ENCODE measurements around the gene TCAF1.

Gene TCAF1, protein sequence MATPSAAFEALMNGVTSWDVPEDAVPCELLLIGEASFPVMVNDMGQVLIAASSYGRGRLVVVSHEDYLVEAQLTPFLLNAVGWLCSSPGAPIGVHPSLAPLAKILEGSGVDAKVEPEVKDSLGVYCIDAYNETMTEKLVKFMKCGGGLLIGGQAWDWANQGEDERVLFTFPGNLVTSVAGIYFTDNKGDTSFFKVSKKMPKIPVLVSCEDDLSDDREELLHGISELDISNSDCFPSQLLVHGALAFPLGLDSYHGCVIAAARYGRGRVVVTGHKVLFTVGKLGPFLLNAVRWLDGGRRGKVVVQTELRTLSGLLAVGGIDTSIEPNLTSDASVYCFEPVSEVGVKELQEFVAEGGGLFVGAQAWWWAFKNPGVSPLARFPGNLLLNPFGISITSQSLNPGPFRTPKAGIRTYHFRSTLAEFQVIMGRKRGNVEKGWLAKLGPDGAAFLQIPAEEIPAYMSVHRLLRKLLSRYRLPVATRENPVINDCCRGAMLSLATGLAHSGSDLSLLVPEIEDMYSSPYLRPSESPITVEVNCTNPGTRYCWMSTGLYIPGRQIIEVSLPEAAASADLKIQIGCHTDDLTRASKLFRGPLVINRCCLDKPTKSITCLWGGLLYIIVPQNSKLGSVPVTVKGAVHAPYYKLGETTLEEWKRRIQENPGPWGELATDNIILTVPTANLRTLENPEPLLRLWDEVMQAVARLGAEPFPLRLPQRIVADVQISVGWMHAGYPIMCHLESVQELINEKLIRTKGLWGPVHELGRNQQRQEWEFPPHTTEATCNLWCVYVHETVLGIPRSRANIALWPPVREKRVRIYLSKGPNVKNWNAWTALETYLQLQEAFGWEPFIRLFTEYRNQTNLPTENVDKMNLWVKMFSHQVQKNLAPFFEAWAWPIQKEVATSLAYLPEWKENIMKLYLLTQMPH

DNA sequence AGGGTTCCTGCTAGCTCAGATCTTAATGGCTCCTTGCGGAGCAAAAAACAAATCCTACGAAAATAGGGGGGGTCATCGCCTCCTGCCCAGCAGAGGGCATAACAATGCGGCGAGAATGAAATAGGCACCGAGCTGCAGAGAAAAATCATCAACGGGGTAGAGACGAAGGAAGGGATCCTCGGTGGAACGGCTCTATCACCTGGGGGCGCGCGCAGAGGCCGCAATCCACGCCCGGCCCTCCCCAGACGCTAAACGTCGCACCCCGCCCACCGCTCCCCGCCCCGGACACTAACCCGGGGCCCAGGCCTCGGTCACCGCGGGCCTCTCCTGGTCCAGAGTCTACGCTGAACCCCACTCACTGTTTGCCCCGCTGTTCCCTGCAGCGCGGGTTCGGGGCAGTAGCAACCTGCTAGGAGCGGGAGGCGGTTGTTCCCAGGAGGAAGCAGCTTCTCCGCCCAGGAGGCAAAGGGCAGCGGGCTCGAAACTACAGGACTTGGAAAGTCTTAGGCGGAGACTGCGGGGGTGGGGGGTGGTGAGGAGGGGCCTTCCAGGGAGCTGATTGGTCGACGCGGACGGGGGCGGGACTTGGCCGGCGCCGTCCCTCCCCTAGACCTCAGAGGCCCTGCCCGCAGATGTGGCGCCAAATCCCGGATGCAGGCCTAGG is at the start of gene TCAF1:
TCAF1 (minus strand) TSS at position 509 of the 664 bp plus-strand sequence. CDS start 25,568 bp downstream, outside the sequence.
- DNase-seq: peak; percentile 61

DNA sequence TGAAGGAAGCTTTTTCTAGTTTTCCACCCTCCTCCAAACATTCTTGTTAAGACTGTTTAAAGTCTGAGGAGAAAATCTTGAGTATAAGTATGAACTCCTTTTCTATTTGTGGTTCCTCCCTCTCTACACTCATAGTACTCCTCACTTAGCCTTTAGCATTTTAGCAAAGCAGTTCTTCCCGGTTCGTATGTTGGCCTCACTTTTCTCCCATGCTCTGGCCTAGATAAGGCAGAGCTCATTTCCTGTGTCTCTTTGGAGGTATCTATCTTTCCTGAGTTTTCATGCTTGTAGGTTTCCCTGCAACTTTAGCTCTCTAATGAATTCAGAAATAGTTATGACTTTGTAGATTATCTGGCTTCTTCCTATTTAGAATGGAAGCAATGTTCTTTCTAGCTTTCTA is 46.8 kb upstream of the TCAF1 start:
- no peak for DNase-seq

DNA sequence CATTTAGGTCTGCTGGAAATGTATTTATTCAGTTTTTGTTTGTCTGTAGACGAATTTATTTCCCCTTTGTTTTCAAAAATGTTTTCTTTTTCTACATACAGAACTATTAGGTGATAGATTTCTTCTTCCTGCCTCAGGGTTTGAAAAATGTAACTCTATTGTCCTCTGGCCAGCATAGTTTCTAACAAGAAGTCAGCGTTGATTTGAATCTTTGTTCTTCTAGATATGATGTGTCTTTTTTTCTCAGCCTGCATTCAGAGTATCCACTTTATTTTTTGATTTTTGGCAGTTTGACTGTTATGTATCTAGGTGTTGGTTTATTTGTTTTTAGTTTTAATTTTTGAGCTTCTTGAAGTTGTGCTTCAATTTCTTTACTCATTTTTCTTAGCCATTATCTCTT is 45.1 kb upstream of the TCAF1 start:
- no peak for DNase-seq

DNA sequence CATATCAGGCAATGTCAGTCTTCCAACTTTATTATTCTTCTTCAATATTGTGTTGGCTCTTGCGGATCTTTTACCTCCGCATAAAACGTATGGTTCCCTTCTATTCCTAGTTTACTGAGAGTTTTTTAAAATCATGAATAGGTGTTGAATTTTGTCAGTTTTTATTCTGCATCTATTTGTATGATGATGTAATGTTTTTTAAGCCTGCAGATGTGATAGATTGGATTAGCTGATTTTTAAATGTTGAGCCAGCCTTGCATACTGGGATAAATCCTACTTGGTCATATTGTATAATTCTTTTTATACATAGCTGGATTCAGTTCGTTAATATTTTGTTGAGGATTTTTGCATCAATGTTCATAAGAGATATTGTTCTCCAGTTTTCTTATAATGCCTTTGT is 43.4 kb upstream of the TCAF1 start:
- DNase-seq: no peak

DNA sequence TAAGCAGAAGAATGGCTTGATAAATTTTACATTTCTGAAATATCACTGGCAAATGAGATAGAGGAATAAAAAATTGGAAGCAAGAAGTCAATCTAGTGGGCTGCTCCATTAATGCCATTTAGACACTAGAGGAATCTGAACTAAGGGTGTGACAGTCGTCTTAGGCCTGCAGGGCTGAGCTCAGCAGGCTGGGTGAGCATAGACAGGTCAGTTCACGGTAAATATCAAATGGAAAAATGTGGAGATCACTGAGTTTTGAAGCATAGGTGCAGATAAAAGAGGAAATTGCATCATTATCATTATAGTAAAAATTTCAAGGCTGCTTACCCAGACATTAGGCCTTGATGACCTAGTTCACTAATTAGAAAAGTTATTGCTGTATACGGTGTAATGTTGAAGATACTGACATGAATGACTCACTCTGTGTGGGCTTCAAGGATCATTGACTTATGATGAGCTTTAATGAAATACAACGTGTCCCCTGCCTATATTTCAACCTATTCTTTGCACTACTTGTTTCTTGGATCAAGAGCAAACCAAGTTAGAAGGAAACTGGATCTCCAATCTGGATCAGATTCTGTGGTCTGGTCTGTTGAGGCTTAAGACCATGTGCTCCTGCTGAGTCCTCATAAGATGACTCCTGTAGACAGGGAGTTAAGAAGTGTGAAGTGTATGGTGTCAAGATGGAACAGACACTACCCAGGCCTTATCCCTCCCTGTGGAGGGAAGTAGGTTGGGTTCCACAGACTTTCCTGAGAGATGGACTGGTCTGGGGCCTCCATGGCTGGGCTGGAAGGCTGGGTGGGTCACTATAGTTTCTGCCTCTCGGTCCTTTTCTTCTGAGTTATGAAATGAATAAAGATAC is 36.6 kb upstream of the TCAF1 start:
- DNase-seq: no peak

DNA sequence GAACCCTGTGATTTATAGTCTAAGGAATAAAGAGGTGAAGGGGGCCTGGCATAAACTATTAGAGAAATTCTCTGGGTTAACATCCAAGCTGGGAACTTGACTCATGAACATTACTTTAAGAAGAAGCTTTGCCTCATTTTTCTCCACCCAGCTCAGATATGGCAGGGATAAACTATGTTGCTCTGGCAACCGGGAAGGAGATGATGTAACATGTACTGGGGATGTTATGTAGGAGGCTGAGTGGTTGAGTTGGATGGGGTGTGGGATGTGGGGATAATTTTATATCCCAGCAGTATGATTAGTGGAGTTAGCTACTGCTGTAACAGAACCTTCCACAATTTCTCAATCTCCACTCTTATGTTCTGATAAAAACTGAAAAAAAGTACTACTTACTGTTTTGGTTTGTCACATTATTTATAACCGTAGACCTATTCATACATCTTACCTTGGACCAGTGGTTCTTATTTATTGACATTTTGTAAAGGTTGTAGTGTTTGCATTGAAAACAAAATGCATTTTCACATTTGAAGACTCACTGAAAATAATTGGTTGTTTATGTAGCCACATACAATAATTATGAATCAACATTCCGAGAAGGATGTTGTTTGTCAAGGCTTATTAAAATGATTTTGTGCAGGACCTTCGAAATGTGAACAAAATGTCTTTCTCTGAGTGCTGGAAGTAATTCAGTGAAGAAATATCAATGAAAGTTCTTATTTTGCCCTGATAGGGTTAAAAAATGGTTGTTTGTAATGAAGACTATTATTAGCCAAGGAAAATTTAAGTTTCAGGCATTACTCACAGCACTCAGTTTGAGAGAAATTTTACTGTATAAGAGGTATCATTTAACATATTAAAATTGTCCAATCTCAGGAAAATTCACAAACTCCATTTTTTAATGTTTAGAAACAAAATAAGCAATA is 34.4 kb upstream of the TCAF1 start:
- DNase-seq: no peak

DNA sequence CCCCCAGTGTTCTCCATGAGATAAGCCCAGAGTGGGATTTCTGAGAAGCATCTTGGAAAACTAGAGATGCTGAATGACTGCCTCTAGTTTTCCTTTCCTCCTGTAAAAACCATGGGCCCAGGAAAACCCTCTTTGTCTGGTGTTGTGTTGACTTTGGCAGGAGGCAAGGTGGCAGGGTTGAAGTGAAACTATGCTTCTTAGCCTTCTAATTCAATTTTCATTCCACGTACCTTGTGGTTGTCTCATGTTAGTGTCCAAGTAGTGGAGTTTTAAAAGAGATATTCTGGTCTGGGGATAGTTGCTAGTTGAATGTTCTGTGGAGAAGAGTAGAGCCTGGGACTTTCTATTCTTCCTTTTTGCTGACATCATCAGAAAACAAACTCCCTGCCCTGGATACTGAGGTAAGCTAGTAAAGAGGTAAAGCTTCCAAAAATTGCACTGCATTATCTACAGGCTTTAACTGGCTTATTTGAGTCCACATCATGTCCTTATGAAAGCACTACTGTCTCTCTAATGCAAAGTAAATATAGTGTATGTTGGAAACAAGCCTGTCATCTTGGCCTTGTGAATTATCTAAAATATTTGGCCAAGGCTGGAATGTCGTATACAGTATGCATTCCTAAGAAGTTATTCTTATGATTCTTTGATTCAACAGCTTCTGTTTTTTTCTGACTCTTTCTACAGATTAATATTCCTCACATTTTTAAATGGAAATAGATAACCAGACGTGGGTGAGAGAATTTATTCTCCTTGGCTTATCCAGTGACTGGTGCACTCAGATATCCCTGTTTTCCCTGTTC is 32.8 kb upstream of the TCAF1 start, which contains the start of gene OR2F2:
OR2F2 (plus strand) TSS at position 708 of the 800 bp plus-strand sequence; CDS start at position 708, 0 bp downstream.
- no peak for DNase-seq

DNA sequence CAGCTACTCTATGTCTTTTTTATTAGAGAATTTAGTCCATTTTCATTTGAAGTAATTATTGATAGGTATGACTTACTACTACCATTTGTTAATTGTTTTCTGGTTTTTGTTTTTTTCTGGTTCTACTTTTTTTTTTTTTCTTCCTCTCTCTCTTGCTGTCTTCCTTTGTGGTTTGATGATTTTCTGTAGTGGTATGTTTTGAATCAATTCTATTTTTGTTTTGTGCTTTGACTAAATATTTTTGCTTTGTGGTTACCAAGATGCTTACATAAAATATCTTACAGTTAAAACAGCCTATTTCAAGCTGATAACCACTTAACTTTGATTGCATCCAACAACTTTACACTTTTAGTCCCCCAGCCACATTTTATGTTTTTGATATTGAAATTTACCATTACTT is 29.8 kb upstream of the TCAF1 start:
- DNase-seq: no peak

DNA sequence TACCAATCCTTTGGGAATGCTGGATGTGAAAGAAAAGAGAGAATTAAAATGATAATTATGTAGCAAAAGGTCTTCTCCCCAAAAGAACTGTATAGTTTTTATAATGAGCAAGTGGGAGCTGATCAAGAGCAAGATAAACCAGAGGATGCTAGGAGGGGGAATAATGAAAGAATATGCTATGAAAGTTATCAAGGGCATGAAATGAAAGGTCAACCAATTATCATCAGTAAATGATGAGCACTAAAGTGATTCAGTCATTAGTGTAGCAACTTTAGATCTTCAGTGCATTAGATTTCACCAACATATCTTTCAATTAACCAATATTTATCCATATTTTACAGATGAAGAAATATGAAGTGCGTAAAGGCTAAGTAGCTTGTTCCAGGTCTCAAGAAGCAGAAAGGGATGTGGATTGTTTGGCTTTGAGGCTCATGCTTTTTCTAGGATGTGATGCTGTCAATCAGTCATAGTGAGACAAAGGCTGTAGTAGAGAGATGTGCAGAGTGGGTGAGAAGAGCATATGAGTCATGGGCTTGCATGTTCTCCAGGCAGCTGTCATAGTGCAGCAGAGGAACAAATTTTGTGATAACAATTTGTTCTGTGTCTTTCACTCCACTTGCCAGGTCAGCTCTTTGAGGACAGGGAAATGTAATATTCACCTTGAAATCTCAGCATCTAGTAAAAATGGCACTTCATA is 27.4 kb upstream of the TCAF1 start:
- DNase-seq: no peak

DNA sequence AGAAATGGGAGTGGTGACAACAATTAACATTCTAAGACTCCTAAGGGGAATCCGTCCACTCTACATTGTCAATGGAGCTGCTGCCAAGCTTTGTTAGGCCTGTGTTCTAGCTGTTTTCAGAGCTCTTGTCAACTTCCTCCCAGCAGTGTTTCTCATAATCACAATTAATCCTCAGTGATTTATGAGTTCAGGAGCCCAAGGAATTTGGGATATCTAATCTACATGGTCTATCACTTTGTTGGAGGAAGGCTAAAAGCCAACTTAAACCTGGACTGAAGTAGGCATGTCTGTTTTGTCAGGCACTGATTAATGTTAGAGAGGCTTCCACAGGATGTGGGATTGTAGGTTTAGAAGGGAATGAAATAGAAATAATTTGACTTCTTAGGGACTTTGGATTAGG is 22.9 kb upstream of the TCAF1 start:
- DNase-seq: no peak

DNA sequence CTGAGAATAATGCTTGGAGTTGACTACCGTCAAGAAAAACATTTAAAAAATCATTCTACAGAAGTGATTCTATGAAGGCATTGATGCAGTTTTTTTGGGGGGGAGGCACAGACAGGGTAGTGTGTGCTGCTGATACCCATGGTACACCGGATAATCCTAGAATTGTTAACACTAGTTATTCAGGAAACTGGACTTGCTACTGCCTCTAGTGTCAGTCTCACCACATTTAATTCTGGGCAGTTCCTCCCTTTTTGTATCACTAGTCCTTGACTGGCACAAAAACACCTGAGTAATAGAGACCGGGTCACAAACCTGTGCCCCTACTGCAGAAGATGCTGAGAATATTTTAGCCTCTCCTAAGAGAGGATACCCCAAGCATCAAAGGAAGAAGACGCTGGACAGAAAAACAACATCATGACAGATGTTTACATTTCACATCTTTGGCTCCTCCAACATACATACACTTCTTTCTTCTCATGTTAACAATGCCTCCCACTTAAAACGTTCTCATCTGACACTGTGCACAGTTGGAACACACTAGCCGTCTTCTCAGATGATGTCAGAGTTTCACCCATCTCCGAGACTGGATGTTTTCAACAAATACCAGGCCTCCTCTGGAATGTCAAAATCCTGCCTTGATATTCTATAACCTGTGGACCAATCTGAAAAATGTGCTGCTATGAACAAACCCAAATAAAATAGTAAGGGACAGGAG is 13.1 kb upstream of the TCAF1 start:
- no peak for DNase-seq

DNA sequence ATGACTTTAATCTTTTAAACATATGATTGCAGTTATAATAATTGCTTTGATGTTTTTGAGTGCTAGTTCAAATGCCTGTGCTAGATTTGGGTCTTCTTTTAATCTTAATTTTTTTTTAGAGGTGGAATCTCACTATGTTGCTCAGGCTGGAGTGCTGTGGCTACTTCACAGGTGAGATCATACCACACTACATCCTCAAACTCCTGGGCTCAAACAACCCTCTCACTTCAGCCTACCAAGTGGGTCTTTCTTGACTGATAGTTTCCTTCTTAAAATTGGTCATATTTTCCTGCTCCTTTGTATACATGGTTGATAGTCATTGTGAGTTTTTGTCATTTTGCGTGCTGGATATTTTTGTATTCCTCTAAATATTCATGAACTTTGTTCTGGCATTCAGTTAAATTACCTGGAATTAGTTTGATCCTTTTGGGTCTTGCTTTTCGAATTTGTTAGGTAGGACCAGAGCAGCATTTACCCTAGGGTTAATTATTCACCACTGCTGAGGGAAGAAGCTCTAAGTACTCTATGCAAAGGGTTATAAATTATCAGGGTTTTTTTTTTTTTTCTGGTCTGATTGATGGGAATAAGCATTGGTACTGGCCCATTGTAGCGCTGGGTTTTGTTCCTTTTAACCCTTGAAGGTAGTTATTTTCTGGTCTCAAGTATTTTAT is 12.1 kb upstream of the TCAF1 start:
- no peak for DNase-seq

DNA sequence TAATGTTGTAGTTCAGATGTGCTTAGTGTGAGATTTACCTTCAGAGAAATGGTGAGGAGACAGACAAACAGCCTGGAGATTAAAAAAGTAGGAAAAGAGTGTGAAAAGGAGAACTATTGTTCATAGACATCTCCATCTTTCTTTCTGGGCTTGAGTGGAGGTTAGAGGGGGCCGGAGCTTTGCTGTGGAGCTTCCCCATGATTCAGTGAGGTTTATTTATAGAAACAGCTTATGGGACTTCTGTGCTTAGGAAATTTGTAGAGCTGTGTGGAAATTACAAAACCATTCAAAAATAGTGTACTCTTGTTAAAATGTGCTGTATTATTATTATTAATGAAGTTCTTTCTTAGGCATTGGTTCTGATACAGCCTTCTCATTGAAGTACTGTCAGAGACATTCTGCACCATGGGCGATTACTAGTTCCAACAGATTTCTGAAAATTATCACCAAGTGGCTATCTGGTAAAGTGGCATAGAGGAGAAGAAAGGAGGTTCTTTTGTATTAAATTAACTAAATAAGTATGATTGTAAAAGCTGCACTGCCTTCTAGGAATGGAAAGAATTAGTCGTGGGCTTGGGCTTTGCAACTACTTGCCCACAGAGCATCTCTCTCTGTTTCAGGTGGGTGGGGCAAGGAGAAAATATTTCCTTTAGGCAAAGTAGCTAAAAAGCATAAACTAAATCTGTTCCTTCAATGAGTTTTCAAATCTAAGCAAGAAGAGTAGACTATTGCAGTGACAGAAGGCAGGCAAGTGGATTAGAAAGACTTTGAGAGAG is 8.7 kb upstream of the TCAF1 start:
- no peak for DNase-seq

DNA sequence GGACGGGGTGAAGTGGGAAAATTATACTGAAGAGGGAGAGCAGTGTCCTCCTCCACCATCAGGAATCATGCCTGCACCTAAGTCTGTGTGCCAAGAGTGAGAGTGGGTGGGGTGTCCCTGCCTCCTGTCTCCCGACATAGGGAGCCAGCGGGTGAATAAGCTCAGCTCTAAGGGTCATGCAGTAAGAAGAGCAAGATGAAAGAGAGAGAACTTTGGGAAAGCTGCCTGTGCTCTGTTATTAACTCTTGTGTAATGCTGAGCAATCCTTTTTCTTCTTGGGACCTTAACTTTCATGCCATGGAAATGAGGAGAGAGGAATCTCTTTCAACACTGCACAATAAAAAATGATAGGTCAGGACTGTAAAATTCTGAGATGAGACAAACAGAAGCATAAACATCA is 7.9 kb upstream of the TCAF1 start:
- no peak for DNase-seq

DNA sequence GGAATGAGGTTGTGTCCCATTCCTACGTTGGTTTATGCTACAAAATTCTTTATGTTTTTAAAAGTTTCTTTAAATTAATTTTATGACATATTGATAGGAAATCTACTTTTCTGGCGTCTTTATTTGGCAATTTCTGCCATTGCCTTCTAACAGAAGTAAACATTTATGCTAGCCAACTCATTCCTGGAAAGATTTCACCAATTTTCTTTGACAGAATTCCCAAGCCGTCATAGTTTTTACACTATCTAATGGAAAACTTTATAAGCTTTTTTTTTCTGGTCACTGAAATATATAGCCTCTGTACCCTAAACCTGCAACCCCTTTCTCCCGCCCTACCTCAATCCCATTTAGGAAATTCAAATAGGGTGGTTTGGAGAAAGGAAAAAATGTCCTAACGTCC is 6.1 kb upstream of the TCAF1 start:
- no peak for DNase-seq

DNA sequence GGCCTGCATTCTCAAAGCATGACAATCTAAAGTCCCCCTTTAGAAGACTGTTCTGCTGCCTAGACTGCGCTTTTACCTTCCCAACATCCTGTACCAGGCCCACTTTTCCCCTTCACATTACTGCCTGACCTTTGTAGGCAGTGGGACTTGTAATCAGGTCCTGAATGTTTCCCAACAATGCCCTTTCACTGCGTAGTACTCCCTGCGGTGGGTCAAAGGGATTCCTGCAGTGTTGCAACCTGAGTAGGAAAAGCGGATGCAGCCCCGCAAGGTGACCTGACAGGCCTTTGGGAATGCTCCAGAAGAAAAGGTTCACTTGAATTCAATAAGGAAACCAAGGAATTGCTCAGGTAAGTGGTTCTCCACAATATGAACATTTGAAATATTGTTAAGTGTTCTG is 4.9 kb upstream of the TCAF1 start:
- no peak for DNase-seq

DNA sequence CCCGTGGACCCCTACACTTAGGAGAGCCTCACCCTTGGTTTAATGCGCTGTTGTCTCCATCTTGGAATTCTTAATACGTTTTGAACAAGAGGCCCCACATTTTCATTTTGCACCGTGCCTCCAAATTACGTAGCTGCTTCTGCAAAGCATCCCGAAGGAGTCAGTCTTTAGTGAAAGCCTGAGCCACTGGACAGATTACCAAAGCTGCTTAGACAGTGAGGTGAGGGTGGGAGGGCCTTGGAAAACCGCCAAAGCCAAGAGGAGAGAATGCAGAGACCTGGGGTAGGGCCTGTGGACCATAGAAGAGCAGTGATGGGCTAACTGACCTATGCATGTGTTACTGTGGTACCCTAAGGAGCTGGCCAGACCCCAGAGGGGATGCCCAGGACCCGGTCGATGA is 4.2 kb upstream of the TCAF1 start:
- no peak for DNase-seq

DNA sequence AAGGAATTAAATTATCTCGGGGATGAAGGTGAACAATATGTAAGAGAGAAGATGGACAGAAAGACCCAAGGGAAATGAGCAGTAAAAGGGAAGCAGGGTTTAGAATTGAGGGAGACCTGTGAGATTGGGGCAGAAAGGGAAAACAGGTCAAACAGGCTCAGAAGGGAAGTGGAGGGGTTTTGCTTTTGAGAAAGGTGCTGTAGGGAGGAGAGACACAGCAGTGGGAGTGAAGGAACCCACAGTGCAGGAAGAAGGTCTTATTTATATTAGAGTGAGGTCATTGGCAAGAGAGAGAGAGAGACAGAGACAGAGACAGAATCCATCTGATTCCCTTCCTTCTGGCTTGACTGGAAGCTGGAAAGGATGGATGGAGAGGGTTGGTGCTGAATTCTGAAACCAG is 3.5 kb upstream of the TCAF1 start:
- DNase-seq: no peak
